WTC11 (cell line): ENCODE results near the gene MANBA.

Source experiments
- ATF1 ChIP-seq: sonication (generic); formaldehyde crosslinking; IDR thresholded peaks from 2 replicates; pipeline ENCODE4 v1.8.1; 2023; ENCODE audit warnings: mild to moderate bottlenecking, moderate library complexity, missing genetic modification reagents
- ATF2 ChIP-seq: sonication (generic); formaldehyde crosslinking; IDR thresholded peaks from 2 replicates; pipeline ENCODE4 v1.8.1; 2022; ENCODE audit warnings: low read depth, missing genetic modification reagents, borderline replicate concordance
- CTCF ChIP-seq: fragments of 200-600 bp; IDR thresholded peaks from 2 replicates; pipeline ENCODE4 v1.8.0; 2022; ENCODE audit warnings: antibody characterized with exemption
- E2F4 ChIP-seq: sonication (generic); formaldehyde crosslinking; IDR thresholded peaks from 2 replicates; pipeline ENCODE4 v1.8.1; 2022; ENCODE audit warnings: low read depth, mild to moderate bottlenecking, moderate library complexity, missing genetic modification reagents, borderline replicate concordance
- ERG ChIP-seq: fragments of 250-450 bp; sonication (Bioruptor Pico); IDR thresholded peaks from 2 replicates; pipeline ENCODE4 v1.8.0; 2021; ENCODE audit warnings: mild to moderate bottlenecking
- FOXK1 ChIP-seq: sonication (generic); formaldehyde crosslinking; IDR thresholded peaks from 2 replicates; pipeline ENCODE4 v1.8.0; 2022; ENCODE audit warnings: mild to moderate bottlenecking, moderate library complexity, missing genetic modification reagents
- NR3C1 ChIP-seq: sonication (generic); formaldehyde crosslinking; conservative IDR thresholded peaks from 2 replicates; pipeline ENCODE4 v1.8.1; 2023; ENCODE audit warnings: low read depth, mild to moderate bottlenecking, missing genetic modification reagents

GRCh38 chr4:102775805-102776204 is 15.0 kb upstream of the MANBA start:
- TF ChIP-seq CTCF (no peak), FOXK1 (CRISPR knock-in tag) (no peak), NR3C1 (CRISPR knock-in tag) (no peak), E2F4 (no peak), ATF2 (no peak), ATF1 (CRISPR knock-in tag) (no peak), ERG (no peak)
